NCI-H128 (cell line): ENCODE results near the gene ALDOC.

Experiments used
- DNase-seq: peaks from one replicate; lab custom pipeline; 2025; ENCODE audit not compliant: unreplicated experiment; lab: John Stamatoyannopoulos, UW

Gene ALDOC

DNA sequence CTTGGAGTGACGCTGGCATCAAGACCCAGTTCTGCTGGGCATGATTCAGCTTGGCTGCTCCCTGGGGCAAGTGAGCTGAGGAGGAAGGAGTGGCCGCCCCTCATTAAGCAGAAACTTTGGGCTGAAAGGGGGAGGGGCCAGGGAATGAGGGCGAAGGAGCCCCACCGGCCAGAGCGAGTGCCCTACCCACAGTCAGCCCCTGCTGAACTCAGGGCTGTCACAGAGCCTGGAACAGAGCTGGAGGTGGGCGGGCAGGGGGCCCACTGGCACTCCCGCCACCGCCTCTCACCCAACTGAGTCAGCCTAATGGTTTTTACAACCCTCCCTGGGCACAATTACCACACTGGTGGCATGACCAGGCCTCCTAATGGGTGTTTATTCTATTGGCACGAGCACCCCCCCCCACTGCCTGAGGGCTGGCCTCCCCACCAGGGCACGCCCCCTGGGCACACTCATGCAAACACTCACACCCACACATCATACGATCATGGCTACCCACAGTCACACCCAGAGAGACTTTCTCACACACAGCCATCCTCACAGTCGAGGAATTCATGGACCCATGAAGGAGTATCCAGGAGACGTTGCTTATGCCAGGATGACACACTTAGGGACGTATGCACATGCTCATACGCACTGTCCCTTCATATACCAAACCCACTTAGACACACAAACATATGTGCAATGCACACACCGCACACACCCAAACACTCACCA lies 43.4 kb downstream of the ALDOC start:
- no peak for DNase-seq

DNA sequence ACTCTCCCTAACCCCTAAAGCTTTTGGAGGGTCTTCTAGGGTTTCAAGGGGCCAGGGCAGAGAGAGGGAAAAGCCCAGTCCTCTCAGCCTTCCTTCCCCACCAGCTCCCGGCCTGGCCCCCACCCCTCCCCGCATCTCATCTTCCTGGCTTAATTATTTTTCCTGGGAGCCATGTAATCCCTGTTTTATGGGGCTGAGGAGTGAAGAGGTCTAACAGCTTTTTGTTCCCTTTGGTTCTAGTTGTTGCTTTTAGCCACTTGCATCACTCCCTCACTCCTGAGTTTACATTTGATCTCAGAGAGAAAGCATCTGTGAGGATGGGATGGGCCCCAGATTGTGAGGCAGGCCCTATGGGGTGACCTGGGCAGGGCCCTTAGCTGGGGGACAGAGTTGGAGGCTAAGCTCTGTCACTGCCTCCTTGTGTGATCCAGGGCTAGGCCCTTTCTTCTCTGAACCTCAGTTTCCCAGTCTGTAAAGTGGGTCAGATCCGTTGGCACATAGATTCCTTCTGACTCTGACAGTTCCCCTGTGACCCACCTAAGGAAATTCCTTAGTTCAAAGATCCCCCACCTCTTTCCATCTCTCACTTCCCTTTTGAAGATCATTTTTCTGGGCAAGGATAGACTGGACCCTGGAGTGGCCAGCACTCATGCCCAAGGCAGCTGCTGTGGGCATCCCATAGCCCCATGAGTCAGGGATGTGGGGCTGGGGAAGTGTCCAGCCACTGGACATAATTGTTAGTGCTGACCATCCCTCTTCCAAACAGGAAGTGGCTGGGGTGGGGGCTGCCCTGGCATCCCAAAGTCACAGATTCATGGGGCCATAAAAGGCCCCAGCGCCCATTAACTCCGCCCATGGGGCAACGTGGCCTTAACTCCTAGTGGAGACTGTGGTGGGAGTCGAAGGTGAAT lies 44.4 kb downstream of the ALDOC start:
- DNase-seq, result no peak

DNA sequence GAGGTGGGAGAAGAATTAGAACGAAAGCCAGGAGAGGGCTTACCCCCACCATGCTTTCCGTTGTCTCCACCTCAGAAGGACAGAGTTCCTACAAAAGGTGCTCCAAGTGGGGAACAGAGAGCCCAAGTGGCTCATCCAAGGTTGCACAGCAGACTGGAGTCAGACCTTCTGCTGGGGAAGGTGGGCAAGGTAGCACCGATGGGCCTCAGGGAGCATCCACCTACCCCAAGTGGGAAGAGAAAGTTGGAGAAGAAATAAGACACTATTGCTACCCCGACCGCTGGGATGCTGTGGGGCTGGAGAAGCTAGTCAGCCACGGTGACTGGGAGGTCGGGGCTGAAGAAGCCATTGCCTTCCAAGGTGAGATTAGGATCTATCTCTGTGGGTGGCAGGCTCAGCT lies 45.8 kb downstream of the ALDOC start:
- no peak for DNase-seq

DNA sequence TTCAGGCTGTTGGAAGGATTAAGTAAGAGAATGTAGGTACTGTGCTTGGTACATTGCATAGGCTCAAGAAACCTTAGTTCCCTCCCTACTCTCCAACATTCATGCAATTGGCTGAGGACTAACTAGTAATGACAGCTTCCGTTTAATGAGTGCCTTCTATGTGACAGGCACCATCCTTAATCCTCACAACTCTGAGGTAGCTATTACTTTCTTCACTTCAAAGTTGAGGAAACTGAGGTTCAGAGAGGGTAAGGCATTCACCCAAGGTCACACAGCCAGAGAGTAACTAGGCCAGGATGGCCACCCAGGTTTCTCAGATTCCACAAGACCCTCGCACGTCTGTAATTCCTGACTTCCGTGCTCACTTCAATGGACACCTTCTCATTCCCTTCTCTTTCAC lies 46.4 kb downstream of the ALDOC start:
- DNase-seq, result no peak

DNA sequence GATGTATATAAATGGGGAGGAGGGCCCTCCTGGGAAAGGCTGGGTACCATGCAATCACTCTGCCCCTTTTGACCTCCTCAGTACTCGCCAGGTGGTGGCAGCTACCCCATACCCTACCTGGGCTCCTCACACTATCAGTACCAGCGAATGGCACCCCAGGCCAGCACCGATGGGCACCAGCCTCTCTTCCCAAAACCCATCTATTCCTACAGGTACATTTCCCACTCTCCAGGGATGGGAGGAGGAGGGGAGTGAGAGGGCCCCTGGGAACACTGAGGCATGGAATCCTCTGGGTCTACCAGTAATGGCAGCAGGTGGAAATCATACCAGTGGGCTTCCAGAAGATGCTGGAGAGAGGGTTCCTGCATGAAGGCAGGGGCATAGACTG lies 47.7 kb downstream of the ALDOC start:
- no peak for DNase-seq

DNA sequence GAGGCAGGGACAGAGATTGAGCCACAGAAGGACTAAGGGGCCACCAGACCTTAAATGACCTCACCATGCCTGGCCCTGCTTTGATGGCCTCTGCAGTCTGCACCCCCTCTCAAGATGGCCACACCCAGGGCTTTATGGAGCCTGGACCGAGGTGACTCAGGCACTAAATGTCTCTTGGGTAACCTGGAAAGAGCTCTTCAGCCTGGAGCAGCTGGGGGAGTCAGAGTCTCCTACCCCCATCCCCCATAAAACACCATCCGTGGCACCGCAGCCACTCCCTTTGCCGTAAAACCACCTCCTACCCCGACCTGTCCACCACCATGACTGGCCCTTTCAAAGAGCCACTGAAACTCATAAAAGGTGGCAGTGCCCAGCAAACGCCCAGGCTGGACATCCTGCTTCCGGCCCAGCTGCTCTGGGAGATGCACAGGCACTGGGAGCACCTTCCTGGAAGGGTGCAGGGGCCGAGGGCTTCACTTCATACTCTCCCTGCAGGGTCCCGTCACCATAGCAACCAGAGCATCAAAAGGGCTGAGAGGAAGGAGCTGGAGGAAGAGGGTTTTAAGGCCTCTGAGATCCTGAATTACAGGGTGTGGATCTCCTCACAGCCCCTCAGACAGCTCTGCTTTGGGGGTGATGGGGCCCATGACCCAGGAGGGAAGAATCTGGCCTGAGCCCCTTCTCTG lies 48.2 kb downstream of the ALDOC start:
- DNase-seq, result no peak

DNA sequence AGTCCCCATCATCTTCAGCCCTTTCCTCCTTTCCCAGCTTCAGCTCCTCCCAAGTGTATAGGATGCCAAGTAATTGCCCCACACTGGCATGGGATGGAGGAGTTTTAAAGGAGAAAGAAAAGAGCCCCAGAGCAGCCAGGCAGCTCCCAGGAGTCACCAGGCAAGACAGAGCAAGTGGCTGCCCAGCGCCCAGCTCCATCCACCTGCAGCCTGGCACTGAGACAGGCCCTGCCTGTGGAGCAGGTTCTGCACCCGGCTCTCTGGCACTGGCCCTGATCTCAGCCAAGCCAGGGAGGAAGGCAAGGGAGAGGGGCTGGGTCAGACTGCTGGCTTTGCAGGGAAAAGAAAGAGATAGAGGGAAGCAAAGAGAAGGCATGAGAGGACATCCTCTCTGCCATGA lies 48.8 kb downstream of the ALDOC start:
- no peak for DNase-seq

DNA sequence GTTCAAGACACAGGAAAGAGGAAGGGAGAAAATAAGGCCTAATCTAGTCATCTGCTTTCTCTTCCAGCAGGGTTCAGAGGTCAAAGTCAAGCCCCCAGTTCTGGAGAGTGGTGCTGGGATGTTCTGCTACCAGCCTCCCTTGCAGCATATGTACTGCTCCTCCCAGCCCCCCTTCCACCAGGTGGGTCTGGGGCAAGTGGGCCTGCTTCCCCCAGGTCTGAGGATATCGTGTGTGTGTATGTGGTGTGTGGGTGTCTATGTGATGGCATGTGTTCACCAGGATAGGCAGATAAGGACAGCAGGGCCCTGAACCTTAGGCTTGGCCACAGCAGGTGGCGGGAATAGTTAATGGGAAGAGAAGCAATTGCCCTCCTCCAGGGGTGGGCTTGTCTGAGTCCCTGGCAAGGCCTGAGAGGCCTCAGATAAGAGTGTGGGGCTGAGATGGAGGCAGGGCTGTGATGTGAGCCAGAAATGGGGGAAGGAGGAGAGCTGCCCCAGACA lies 49.5 kb downstream of the ALDOC start:
- no peak for DNase-seq

DNA sequence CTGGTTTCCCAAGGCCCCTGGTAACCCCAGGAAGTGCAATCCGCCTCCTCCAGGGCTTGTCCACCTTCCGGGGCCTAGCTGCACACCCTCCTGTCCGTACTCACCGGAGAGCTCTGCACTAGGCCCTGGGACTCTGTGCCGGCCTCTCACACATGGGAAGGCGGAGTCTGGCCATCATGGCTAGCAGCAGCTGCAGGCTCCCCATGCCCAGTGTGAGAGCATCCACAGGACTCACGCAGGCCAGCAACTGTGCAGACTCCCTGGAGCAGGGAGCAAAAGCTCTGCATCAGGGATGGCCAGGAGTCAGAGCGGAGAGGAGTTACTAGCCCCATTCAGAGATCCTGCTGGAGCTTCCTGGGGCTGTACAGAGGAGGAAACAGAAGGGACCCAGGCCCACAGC lies 50.3 kb downstream of the ALDOC start:
- DNase-seq, result no peak

DNA sequence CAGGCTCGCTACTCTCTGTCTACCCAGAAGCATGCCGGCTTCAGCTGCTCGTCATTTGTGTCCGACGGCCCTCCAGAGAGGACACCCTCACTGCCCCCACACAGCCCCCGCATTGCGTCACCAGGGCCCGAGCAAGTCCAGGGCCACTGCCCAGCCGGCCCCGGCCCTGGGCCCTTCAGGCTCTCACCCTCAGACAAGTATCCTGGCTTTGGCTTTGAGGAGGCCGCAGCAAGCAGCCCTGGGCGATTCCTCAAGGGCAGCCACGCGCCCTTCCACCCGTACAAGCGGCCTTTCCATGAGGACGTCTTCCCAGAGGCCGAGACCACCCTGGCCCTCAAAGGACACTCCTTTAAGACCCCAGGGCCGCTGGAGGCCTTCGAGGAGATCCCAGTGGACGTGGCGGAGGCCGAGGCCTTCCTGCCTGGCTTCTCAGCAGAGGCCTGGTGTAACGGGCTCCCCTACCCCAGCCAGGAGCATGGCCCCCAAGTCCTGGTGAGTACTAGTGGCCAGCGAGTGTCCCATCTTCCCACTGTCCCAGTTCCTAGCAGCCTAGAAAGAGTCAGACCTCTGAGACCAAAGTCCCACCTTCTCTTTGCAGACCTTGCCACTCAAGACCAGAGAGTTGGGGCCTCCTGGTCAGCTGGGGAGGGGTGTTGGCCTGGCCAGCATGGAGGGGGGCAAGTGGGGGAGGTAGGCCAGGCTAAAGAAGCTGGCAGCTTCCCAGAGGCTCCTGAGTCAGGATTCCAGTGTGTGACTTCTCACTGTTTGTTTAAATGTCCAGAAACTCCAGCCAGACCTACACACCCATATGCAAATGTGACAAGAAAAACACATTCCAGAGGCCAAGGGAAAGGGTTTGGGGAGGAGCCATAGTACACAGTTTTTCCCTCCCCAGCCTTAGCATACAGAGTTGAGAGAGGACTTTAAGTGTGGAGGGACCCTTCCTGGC lies 51.9 kb downstream of the ALDOC start:
- no peak for DNase-seq

DNA sequence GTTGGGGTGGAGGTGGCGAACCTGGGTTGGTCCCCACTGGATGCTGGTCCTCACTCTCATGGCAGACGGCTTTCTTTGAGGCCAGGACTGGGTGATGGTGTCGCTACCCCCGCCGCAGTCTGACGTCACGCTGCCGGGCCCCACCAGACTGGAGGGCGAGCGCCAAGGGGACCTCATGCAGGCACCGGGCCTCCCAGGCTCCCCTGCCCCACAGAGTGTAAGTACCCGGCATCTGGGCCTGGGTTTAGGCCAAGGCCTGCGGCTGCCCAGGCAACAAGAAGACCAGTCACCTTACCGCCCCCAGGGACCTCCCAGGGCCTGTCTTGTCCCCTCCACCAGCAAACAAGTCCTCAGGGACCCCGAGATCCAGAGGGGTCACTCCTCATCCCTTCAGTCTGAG lies 52.8 kb downstream of the ALDOC start:
- no peak for DNase-seq

DNA sequence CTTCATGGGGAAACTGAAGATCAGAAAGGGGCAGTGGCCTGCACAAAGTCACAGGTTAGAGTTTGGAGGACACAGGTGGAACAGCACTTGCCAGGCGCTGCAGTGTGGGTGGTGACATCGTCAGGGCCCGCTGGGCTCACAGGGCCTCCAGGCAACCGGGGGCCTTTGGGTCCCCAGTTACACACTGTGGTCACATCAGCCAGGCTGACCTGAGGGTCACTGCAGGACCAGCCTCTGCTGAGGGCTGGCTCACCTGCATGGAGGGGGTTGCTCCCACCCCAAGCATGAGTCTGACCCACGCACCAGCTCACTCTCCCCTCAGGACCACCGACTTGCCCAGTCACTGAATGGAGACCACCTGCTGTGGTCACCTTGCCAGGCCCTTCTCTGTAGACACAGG lies 53.5 kb downstream of the ALDOC start:
- DNase-seq, result no peak
